ENCODE measurements around the gene ACLY. TPM values are rescaled to one million over a fixed set of nuclear protein-coding genes. Genes with fewer than 3 reads are reported as not detected.
A peak's percentile ranks its signal among the peaks of the same experiment; 100 is the strongest.
"Not testable (repeated sequence)": the region's sequence is repeated elsewhere in the genome, so short reads cannot be mapped to it uniquely, and the experiment has no call there.

Gene ACLY
- total RNA-seq, 4 donors from 2014 or later: 30.0 to 108 (median 67.3) TPM

GRCh38 chr17:41939044-41939692, 20.4 kb upstream of the ACLY start:
- H3K9me3 ChIP-seq: no peaks in the 10 kb centered on the region
- intact Hi-C loops (cut with DNase I; ENCODE audit: low total_unique reads): no loop called here
- no peak for TF ChIP-seq POLR2A (IDR thresholded peaks at IDR 0.05)
- TF ChIP-seq, protein P1, sequence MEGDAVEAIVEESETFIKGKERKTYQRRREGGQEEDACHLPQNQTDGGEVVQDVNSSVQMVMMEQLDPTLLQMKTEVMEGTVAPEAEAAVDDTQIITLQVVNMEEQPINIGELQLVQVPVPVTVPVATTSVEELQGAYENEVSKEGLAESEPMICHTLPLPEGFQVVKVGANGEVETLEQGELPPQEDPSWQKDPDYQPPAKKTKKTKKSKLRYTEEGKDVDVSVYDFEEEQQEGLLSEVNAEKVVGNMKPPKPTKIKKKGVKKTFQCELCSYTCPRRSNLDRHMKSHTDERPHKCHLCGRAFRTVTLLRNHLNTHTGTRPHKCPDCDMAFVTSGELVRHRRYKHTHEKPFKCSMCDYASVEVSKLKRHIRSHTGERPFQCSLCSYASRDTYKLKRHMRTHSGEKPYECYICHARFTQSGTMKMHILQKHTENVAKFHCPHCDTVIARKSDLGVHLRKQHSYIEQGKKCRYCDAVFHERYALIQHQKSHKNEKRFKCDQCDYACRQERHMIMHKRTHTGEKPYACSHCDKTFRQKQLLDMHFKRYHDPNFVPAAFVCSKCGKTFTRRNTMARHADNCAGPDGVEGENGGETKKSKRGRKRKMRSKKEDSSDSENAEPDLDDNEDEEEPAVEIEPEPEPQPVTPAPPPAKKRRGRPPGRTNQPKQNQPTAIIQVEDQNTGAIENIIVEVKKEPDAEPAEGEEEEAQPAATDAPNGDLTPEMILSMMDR (IDR thresholded peaks at IDR 0.05): no peak
- DNase-seq: no peak
- no peak overlapping the region for H3K27ac ChIP-seq
- no peaks in the 10 kb centered on the region for H3K27me3 ChIP-seq
- H3K4me1 ChIP-seq: no peaks in the 10 kb centered on the region
- no peaks in the 10 kb centered on the region for H3K36me3 ChIP-seq
- no peak overlapping the region for H3K4me3 ChIP-seq

DNA sequence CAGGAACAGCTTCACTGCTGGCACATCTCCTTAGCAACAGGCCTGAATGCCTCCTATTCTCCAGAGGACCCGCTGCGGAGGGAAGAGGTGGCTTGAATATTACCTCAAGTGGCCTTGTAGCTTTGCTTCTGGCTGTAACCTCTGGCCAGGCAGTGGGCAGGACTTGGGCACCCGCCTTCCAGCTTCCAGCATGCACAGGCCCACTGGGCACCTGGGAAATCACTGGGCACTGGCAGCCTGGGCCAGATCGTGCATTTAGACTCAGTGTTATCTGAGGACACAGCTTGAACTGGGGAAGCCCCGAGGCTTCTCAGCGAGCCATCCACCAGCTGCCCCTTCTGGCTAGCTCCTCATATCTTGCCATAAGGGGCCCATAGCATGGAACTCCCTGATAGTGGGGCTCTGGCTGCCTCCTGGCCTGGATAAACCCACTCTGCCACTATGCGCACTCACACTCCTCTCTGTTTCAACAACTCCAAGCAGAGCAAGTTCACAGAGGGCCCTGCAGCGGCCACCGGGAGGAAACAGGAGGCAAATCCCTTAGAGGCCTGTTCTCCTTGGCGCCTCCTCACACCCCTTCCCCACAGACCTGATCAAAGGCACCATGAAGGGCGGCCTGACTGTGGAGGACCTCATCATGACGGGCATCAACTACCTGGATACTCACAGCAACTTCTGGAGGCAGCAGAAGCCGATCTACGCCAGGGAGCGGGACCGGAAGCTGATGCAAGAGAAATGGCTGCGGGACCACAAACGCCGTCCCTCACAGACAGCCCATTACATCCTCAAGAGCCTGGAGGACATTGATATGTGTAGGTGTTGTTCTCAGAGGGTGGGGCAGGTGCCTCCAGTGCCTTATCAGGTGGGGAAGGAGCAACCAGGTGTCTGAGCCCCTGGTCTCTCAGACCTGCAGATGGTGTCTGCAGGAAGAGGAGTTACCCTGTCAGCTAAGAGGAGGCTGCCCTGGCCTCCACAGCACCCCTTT, 19.5 kb upstream of the ACLY start:
- intact Hi-C loops (cut with DNase I; ENCODE audit: low total_unique reads): no loop called here

DNA sequence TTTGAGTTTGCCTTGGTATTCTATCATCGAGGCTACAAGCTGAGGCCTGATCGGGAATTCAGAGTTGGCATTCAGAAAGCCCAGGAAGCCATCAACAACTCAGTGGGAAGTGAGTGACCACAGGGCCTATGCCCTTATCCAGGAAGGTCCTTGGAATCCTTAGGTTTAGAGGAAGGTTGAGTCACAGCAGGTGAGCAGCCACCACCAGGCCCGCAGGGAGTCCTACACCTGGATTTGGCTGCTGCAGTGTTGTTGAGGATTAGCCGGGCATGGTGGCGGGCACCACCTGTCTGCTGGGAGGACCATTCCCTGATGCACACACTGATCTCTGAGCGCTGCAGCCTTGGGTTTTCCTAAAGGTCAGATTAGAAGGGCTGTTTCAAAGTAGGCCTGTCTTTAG, 16.9 kb upstream of the ACLY start:
- no peak for DNase-seq
- Histone ChIP-seq H3K27ac (no peak overlapping the region), H3K36me3 (no peaks in the 10 kb centered on the region), H3K4me3 (no peak overlapping the region), H3K4me1 (no peaks in the 10 kb centered on the region), H3K27me3 (no peaks in the 10 kb centered on the region), H3K9me3 (no peaks in the 10 kb centered on the region)
- intact Hi-C loops (cut with DNase I; ENCODE audit: low total_unique reads): no loop called here
- no peak for TF ChIP-seq POLR2A (IDR thresholded peaks at IDR 0.05)
- TF ChIP-seq, protein P1 (IDR thresholded peaks at IDR 0.05): no peak

More for the DNA sequence above, 19.5 kb upstream of the ACLY start:
- H3K4me1 ChIP-seq: no peaks in the 10 kb centered on the region
- no peaks in the 10 kb centered on the region for H3K27me3 ChIP-seq
- no peak overlapping the region for H3K4me3 ChIP-seq
- no peak for TF ChIP-seq POLR2A (IDR thresholded peaks at IDR 0.05)
- TF ChIP-seq, protein P1 (IDR thresholded peaks at IDR 0.05): no peak
- DNase-seq: no peak
- no peaks in the 10 kb centered on the region for H3K36me3 ChIP-seq
- no peaks in the 10 kb centered on the region for H3K9me3 ChIP-seq
- no peak overlapping the region for H3K27ac ChIP-seq

- H3K27me3 ChIP-seq: no peaks in the 10 kb centered on the region
- H3K36me3 ChIP-seq: no peaks in the 10 kb centered on the region
- no peak for TF ChIP-seq POLR2A (IDR thresholded peaks at IDR 0.05)
- TF ChIP-seq, protein P1 (IDR thresholded peaks at IDR 0.05): no peak
- no peak overlapping the region for H3K4me3 ChIP-seq
- H3K9me3 ChIP-seq: no peaks in the 10 kb centered on the region
- no peaks in the 10 kb centered on the region for H3K4me1 ChIP-seq
- intact Hi-C loops (cut with DNase I; ENCODE audit: low total_unique reads): no loop called here
- H3K27ac ChIP-seq: no peak overlapping the region
- no peak for DNase-seq
Measured at GRCh38 chr17:41932816-41933389, 14.2 kb upstream of the ACLY start.

GRCh38 chr17:41931715-41932114, 13.0 kb upstream of the ACLY start:
- DNase-seq; H3K4me1 ChIP-seq; intact Hi-C loops (cut with DNase I; ENCODE audit: low total_unique reads); H3K27me3 ChIP-seq; H3K9me3 ChIP-seq; H3K4me3 ChIP-seq; H3K27ac ChIP-seq; H3K36me3 ChIP-seq: not testable (repeated sequence)

- DNase-seq; intact Hi-C loops (cut with DNase I; ENCODE audit: low total_unique reads); H3K9me3 ChIP-seq; H3K4me1 ChIP-seq; H3K27me3 ChIP-seq; H3K36me3 ChIP-seq: not testable (repeated sequence)
- peak overlapping the region; percentile 80 to 82 for H3K27ac ChIP-seq
- H3K4me3 ChIP-seq: peak overlapping the region; percentile 41
Measured at GRCh38 chr17:41930833-41931156, 12.0 kb upstream of the ACLY start.
